Left renal cortex interstitium (tissue), 4 donors: ENCODE data around the gene TBCB. TPM values are rescaled to one million over a fixed set of nuclear protein-coding genes. Genes with fewer than 3 reads are reported as not detected.
A peak's percentile ranks its signal among the peaks of the same experiment; 100 is the strongest.

Source experiments
- DNase-seq, 4 donors: peaks; one replicate each; pipeline ENCODE4 v3.0.0-alpha.2; 2013; ENCODE audit warnings: low read depth in 4 of 4, low spot score in 2 of 4, missing footprints in 1 of 4
- polyA plus RNA-seq, 4 donors: library from polyadenylated mRNA; unstranded; fragments of 120-200 nt; gene quantifications; one replicate each; pipeline ENCODE4 v1.2.1, GENCODE V29; 2013; ENCODE audit not compliant: insufficient read length in 4 of 4

Gene TBCB
- polyA plus RNA-seq, 4 donors = 118 to 158 (median 128) TPM

- DNase-seq = no peak
These were observed 14.8 kb upstream of the TBCB start for GRCh38 chr19:36100476-36100875.

GRCh38 chr19:36101550-36102327 lies 13.5 kb upstream of the TBCB start:
- no peak for DNase-seq

GRCh38 chr19:36103040-36103626 lies 12.1 kb upstream of the TBCB start:
- DNase-seq = no peak

- no peak for DNase-seq
These were observed 11.3 kb upstream of the TBCB start for GRCh38 chr19:36103842-36104552.

- DNase-seq = no peak
These were observed 8.8 kb upstream of the TBCB start for GRCh38 chr19:36106441-36106840.

- no peak for DNase-seq
These were observed 8.3 kb upstream of the TBCB start for GRCh38 chr19:36106991-36107390.

GRCh38 chr19:36108684-36109083 lies 6.6 kb upstream of the TBCB start:
- no peak for DNase-seq

- DNase-seq = no peak
These were observed 4.6 kb upstream of the TBCB start, which contains the start of gene OVOL3 for GRCh38 chr19:36110487-36111199. Gene OVOL3 (plus strand): TSS chr19:36111143. CDS start chr19:36111203, 60 bp downstream.

- DNase-seq = no peak
These were observed 4.1 kb upstream of the TBCB start for GRCh38 chr19:36111200-36111539.

GRCh38 chr19:36112678-36113077 lies 2.6 kb upstream of the TBCB start:
- DNase-seq = no peak

GRCh38 chr19:36113425-36113824 lies 1.8 kb upstream of the TBCB start:
- no peak for DNase-seq

- DNase-seq = peak in 1 of 4 donors; percentile 13
These were observed 1.2 kb upstream of the TBCB start for GRCh38 chr19:36113894-36114720.

- peak; percentile 99 to 100 (median 99) for DNase-seq
These were observed 381 bp upstream of the TBCB start, which contains the start of gene POLR2I for GRCh38 chr19:36114721-36115452. Gene POLR2I (minus strand): TSS chr19:36114875. CDS start chr19:36114856, 19 bp downstream.

- DNase-seq = no peak
These were observed 1.0 kb downstream of the TBCB start for GRCh38 chr19:36116344-36116637.

- no peak for DNase-seq
These were observed 5.1 kb downstream of the TBCB start for GRCh38 chr19:36120092-36120983.

- DNase-seq = no peak
These were observed 5.7 kb downstream of the TBCB start for GRCh38 chr19:36120984-36121358.

GRCh38 chr19:36121486-36122124 lies 6.3 kb downstream of the TBCB start:
- DNase-seq = no peak

- no peak for DNase-seq
These were observed 10.3 kb downstream of the TBCB start for GRCh38 chr19:36125557-36125956.
